HCT116 (cell line): Measurements from ENCODE around the gene GPR62.

Source experiments
- CEBPB ChIP-seq: IDR thresholded peaks from 2 replicates; pipeline ENCODE4 v1.6.1; 2012; ENCODE audit warnings: low read depth
- EZH2 ChIP-seq: fragments of 200-600 bp; sonication (generic); IDR thresholded peaks from 2 replicates; pipeline ENCODE4 v1.6.1; 2017; ENCODE audit warnings: antibody characterized with exemption, mixed run types
- EZH2phosphoT487 ChIP-seq: fragments of 200-600 bp; IDR thresholded peaks from 2 replicates; pipeline ENCODE4 v1.6.1; 2018; ENCODE audit warnings: antibody characterized with exemption, borderline replicate concordance
- JUND ChIP-seq: IDR thresholded peaks from 2 replicates; pipeline ENCODE4 v1.6.1; 2012
- POLR2A ChIP-seq: IDR thresholded peaks from 2 replicates; pipeline ENCODE4 v1.7.0; 2011; ENCODE audit warnings: borderline replicate concordance; ENCODE audit not compliant: insufficient read depth, insufficient read length; ENCODE audit errors: extremely low read depth
- POLR2AphosphoS5 ChIP-seq: IDR thresholded peaks from 2 replicates; pipeline ENCODE4 v1.6.1; 2011; ENCODE audit warnings: mild to moderate bottlenecking, low read depth, low read length, moderate library complexity
- RAD21 ChIP-seq: IDR thresholded peaks from 2 replicates; pipeline ENCODE4 v1.6.1; 2012; ENCODE audit warnings: low read depth, mild to moderate bottlenecking
- SIN3A ChIP-seq: IDR thresholded peaks from 2 replicates; pipeline ENCODE4 v1.6.1; 2012; ENCODE audit warnings: low read depth
- TCF7L2 ChIP-seq: IDR thresholded peaks from 2 replicates; pipeline ENCODE4 v1.7.0; 2011; ENCODE audit warnings: borderline replicate concordance, inconsistent platforms; ENCODE audit not compliant: insufficient read depth, insufficient read length; ENCODE audit errors: extremely low read depth
- TF ChIP-seq, protein P1 (sequence below), 3 experiments: fragments of 200-600 bp in 1 of 3; sonication (generic) in 1 of 3; IDR thresholded peaks in 2 of 3; conservative IDR thresholded peaks in 1 of 3; 2 replicates each; pipeline ENCODE4 v1.5.1; 2012 to 2017; ENCODE audit warnings: low read depth in 2 of 3, low read length in 2 of 3, antibody characterized with exemption in 1 of 3, borderline replicate concordance in 1 of 3, control low read depth in 1 of 3, mild to moderate bottlenecking in 1 of 3, mixed read lengths in 1 of 3, mixed run types in 1 of 3, moderate library complexity in 1 of 3; ENCODE audit not compliant: insufficient read depth in 1 of 3
- TF ChIP-seq, protein P2 (sequence below): IDR thresholded peaks from 2 replicates; pipeline ENCODE4 v1.6.1; 2012
- TF ChIP-seq, protein P3 (sequence below): IDR thresholded peaks from 2 replicates; pipeline ENCODE4 v1.6.1; 2012; ENCODE audit warnings: low read depth
- TF ChIP-seq, protein P4 (sequence below): IDR thresholded peaks from 2 replicates; pipeline ENCODE4 v1.6.1; 2011; ENCODE audit warnings: mild to moderate bottlenecking, low read length, moderate library complexity; ENCODE audit not compliant: insufficient replicate concordance; ENCODE audit errors: extremely low read depth

DNA sequence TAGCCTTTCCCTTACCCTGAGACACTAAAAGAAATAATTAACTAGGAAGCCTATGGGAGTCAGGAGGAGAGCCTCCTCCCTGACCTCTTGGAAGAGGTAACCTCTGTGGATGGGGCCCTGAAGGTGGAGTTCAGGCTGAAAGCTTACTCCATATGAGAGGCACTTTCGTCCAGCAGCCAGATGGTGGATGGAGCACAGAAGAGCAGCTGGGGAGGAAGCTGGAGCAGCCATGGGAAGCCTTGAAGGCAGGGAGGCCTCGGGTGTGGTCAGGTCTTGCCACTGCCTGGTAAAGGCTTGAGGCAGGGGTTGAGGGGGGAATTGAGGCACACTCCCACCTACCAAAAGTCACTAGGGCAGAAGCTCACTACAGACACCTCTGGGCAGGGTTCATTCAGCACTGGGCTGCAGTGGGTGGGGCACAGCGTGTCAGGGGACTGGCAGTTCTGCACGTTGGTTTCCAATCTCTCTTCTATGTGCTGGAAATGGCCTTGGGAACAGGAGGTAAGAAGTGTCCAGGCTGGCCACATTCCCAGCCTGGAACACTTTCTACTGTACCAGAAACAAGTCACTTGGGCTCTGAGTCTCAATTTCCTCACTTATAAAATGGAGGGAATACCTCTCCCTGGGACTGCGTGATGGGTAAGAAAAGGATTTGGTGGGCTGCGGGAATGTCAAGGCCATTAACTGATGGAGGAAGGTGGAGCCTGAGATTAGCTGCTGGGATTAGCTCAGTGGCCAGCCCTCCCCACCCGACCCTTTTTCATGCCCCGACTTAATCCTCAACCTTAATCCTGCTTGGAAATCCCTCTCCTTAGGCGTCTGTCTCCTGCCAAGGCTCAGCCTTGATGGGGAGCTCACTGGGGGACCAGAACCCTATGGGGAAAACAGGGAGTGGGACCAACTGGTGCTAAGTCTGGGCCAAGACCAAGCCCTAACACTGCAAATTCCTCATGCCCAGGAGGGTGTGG is 6.7 kb downstream of the GPR62 start:
- TF ChIP-seq, protein P1, sequence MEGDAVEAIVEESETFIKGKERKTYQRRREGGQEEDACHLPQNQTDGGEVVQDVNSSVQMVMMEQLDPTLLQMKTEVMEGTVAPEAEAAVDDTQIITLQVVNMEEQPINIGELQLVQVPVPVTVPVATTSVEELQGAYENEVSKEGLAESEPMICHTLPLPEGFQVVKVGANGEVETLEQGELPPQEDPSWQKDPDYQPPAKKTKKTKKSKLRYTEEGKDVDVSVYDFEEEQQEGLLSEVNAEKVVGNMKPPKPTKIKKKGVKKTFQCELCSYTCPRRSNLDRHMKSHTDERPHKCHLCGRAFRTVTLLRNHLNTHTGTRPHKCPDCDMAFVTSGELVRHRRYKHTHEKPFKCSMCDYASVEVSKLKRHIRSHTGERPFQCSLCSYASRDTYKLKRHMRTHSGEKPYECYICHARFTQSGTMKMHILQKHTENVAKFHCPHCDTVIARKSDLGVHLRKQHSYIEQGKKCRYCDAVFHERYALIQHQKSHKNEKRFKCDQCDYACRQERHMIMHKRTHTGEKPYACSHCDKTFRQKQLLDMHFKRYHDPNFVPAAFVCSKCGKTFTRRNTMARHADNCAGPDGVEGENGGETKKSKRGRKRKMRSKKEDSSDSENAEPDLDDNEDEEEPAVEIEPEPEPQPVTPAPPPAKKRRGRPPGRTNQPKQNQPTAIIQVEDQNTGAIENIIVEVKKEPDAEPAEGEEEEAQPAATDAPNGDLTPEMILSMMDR (IDR thresholded peaks at IDR 0.05 in 2 of 3, conservative IDR thresholded peaks at IDR 0.05 in 1 of 3; ENCODE audit: borderline replicate concordance in 1 of 3, insufficient read depth in 1 of 3, low read depth in 2 of 3, low read length in 2 of 3) = no peak
- TF ChIP-seq SIN3A = no peak
- TF ChIP-seq POLR2AphosphoS5 = no peak
- no peak for TF ChIP-seq RAD21
- TF ChIP-seq TCF7L2 = no peak
- TF ChIP-seq, protein P2, sequence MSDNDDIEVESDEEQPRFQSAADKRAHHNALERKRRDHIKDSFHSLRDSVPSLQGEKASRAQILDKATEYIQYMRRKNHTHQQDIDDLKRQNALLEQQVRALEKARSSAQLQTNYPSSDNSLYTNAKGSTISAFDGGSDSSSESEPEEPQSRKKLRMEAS = no peak
- TF ChIP-seq, protein P3, sequence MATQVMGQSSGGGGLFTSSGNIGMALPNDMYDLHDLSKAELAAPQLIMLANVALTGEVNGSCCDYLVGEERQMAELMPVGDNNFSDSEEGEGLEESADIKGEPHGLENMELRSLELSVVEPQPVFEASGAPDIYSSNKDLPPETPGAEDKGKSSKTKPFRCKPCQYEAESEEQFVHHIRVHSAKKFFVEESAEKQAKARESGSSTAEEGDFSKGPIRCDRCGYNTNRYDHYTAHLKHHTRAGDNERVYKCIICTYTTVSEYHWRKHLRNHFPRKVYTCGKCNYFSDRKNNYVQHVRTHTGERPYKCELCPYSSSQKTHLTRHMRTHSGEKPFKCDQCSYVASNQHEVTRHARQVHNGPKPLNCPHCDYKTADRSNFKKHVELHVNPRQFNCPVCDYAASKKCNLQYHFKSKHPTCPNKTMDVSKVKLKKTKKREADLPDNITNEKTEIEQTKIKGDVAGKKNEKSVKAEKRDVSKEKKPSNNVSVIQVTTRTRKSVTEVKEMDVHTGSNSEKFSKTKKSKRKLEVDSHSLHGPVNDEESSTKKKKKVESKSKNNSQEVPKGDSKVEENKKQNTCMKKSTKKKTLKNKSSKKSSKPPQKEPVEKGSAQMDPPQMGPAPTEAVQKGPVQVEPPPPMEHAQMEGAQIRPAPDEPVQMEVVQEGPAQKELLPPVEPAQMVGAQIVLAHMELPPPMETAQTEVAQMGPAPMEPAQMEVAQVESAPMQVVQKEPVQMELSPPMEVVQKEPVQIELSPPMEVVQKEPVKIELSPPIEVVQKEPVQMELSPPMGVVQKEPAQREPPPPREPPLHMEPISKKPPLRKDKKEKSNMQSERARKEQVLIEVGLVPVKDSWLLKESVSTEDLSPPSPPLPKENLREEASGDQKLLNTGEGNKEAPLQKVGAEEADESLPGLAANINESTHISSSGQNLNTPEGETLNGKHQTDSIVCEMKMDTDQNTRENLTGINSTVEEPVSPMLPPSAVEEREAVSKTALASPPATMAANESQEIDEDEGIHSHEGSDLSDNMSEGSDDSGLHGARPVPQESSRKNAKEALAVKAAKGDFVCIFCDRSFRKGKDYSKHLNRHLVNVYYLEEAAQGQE = no peak
- TF ChIP-seq POLR2A = no peak
- TF ChIP-seq, protein P4, sequence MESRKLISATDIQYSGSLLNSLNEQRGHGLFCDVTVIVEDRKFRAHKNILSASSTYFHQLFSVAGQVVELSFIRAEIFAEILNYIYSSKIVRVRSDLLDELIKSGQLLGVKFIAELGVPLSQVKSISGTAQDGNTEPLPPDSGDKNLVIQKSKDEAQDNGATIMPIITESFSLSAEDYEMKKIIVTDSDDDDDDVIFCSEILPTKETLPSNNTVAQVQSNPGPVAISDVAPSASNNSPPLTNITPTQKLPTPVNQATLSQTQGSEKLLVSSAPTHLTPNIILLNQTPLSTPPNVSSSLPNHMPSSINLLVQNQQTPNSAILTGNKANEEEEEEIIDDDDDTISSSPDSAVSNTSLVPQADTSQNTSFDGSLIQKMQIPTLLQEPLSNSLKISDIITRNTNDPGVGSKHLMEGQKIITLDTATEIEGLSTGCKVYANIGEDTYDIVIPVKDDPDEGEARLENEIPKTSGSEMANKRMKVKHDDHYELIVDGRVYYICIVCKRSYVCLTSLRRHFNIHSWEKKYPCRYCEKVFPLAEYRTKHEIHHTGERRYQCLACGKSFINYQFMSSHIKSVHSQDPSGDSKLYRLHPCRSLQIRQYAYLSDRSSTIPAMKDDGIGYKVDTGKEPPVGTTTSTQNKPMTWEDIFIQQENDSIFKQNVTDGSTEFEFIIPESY = no peak
- no peak for TF ChIP-seq EZH2
- no peak for TF ChIP-seq EZH2phosphoT487
- TF ChIP-seq JUND = no peak
- no peak for TF ChIP-seq CEBPB
